HFF-Myc (cell line): ENCODE data around the gene NME1.

Experiments used
- DNase-seq: peaks from one replicate; pipeline ENCODE4 v3.0.0-alpha.2; 2011; ENCODE audit warnings: low read depth; ENCODE audit errors: extremely low read depth
- H3K4me3 ChIP-seq: replicated peaks from 2 replicates; pipeline ENCODE4 v1.5.1; 2011; ENCODE audit warnings: low read depth, mild to moderate bottlenecking, control low read depth, low read length
- TF ChIP-seq, protein P1 (sequence below): IDR thresholded peaks from 2 replicates; pipeline ENCODE4 v1.5.1; 2012; ENCODE audit warnings: mild to moderate bottlenecking, low read depth, low read length, control low read depth; ENCODE audit errors: missing control alignments

NME1 gene

DNA sequence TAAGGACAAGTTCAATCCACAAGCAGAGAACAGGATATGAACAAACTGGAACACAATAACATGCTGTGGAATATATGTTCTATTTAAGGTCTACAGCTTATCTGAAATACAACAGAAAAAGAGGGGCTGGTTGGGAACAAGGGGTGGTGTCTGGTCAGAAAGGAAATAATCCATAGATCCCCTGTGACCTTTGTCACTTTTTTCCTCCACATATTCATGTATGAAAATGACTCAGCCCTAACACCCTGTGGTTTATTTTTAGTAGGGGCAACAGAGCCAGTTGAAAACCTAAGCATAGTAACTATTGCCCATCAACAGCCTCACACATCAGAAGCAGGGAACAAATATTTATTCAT is 20.4 kb upstream of the NME1 start:
- no peak for DNase-seq
- TF ChIP-seq, protein P1, sequence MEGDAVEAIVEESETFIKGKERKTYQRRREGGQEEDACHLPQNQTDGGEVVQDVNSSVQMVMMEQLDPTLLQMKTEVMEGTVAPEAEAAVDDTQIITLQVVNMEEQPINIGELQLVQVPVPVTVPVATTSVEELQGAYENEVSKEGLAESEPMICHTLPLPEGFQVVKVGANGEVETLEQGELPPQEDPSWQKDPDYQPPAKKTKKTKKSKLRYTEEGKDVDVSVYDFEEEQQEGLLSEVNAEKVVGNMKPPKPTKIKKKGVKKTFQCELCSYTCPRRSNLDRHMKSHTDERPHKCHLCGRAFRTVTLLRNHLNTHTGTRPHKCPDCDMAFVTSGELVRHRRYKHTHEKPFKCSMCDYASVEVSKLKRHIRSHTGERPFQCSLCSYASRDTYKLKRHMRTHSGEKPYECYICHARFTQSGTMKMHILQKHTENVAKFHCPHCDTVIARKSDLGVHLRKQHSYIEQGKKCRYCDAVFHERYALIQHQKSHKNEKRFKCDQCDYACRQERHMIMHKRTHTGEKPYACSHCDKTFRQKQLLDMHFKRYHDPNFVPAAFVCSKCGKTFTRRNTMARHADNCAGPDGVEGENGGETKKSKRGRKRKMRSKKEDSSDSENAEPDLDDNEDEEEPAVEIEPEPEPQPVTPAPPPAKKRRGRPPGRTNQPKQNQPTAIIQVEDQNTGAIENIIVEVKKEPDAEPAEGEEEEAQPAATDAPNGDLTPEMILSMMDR: no peak
- H3K4me3 ChIP-seq: no peak overlapping the region

DNA sequence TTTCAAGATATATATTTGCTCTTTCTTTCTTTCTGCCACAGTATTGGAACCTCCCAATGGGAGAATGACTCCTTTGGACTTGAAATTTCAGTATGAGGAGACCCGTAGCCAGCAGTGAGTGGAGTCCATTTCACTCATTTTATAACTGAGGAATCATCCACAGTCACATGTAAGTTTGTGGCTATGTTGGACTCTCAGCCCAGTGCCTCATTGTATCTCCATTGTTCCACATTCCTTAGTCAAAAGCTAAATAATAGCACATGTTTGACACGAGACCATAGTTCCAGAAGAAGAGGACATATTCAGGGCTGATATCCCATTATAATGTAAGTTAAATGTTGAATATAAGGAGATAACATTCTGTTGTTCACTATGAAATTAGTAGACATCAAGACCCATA is 20.0 kb upstream of the NME1 start:
- no peak for DNase-seq
- TF ChIP-seq, protein P1: no peak

DNA sequence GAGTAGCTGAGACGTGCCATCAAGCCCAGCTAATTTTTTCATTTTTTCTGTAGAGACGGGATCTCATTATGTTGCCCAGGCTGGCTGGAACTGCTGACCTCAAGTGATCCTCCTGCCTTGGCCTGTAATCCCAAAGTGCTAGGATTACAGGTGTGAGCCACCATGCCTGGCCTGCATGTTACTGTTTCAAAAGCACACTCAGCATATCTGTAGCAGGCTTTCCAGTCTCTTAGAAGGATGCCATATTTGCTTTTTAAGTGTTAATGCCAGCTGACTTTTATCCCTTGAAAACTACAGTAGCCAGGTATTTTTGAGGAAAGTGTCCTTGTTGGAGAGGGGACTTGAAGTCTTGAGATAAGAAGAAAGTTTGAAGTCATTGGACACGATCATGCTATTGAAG is 17.4 kb upstream of the NME1 start:
- DNase-seq: no peak
- H3K4me3 ChIP-seq: no peak overlapping the region
- TF ChIP-seq, protein P1: no peak

More for the DNA sequence above, 20.0 kb upstream of the NME1 start:
- no peak overlapping the region for H3K4me3 ChIP-seq

DNA sequence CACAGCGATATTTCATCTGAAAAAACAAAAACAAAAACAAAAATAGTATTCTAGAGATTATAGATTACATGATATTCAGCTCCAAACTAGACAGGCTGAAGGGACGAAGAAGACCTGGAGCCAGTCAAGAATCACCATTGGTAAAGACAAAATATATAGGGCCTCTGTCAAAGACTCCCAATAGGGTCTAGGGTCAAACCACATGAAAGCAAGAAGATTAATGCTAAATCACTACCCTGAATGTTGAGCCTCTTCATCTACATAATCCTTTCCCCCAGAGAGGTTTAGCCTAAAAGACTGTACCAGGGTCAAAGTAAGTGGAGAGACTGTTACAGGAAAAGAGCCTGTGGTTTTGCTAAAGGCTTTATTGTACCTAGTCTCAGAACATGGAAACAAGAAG is 10.8 kb upstream of the NME1 start:
- H3K4me3 ChIP-seq: no peak overlapping the region
- DNase-seq: no peak
- TF ChIP-seq, protein P1: no peak

DNA sequence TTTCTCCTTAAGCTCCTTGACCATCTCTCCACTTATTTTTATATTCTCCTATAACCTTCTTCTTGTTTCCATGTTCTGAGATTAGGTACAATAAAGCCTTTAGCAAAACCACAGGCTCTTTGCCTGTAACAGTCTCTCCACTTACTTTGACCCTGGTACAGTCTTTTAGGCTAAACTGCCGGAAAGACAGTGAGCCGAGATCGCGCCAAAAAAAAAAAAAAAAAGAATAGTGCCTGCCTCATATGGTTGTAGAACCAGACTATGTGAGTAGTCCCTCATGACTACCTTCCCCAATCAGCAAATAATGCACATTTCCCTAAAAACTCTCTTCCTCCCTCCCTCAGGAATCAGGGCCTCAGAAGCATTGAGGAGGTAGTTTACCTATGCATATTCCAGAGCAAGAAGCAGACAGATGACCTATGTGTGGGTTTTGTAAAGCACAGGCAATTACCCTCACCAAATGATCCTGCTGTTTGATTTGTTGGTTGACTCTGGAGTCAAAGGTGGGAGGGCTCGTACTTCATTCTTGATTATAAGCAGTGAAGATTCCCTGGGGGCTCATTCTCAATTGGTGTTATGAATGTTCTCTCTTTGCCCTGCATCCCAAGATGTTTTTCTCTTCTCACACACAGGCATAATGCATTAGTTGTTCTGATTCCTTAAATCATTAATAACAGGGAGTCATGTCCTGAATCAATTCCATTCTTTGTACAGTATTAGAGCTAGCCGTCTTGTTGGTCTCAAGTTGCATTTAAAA is 8.9 kb upstream of the NME1 start:
- no peak overlapping the region for H3K4me3 ChIP-seq
- TF ChIP-seq, protein P1: no peak
- no peak for DNase-seq

DNA sequence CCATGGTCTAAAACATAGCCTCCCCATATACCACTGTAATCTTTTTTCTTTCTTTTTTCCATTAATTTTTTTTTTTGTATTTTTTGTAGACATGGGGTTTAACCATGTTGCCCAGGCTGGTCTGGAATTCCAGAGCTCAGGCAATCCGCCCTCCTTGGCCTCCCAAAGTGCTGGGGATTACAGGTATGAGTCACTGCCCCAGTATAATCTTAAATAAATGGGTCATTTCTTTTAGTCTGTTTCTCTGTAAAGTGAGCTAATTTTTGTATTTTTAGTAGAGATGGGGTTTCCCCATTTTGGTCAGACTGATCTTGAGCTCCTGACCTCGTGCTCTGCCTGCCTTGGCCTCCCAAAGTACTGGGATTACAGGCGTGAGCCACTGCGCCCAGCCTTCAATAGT is 5.7 kb upstream of the NME1 start:
- TF ChIP-seq, protein P1: no peak
- H3K4me3 ChIP-seq: no peak overlapping the region
- DNase-seq: no peak

DNA sequence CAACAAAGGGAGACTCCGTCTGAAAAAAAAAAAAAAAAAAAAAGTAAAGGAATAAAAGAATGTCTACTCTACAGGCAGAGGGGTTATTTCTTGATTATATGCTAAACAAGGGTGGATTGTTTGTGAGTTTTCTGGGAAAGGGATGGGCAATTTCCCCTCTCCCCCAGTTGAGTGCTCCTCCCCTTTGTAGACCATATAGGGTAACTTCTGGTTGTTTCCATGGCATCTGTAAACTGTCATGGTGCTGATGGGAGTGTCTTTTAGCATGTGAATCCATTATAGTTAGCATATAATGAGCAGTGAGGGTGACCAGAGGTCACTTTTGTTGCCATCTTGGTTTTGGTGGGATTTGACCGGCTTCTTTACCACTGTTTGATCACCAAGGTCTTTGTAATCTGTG is 4.2 kb upstream of the NME1 start:
- no peak for DNase-seq
- no peak overlapping the region for H3K4me3 ChIP-seq
- TF ChIP-seq, protein P1: no peak
